Erythroblast (primary cell): ENCODE results near the gene CDK16.

ENCODE experiments used
- GATA1 ChIP-seq: IDR thresholded peaks from 2 replicates; pipeline ENCODE4 v1.6.1; 2011; ENCODE audit warnings: low read depth, mild to moderate bottlenecking, control low read depth, low read length, moderate library complexity
- POLR2A ChIP-seq: IDR thresholded peaks from 2 replicates; pipeline ENCODE4 v1.6.1; 2011; ENCODE audit warnings: mild to moderate bottlenecking, low read length

- TF ChIP-seq POLR2A (no peak), GATA1 (no peak)
These were observed 17.9 kb upstream of the CDK16 start for GRCh38 chrX:47200385-47201150.
